Raji (cell line): Measurements from ENCODE around the gene CYP4X1.

ENCODE experiments used
- POLR2A ChIP-seq: IDR thresholded peaks from 2 replicates; pipeline ENCODE4 v1.6.1; 2011; ENCODE audit warnings: low read depth, low read length, control low read depth; ENCODE audit not compliant: insufficient read depth

The CYP4X1 gene

GRCh38 chr1:47023268-47024140, at the start of gene CYP4X1:
Gene CYP4X1, plus strand, starts transcription at chr1:47023669. Its CDS starts 149 bp downstream, at chr1:47023818.
- TF ChIP-seq POLR2A, result no peak

GRCh38 chr1:46983166-46983829, 40.2 kb upstream of the CYP4X1 start:
- no peak for TF ChIP-seq POLR2A

GRCh38 chr1:46983830-46984586, 39.5 kb upstream of the CYP4X1 start:
- TF ChIP-seq POLR2A, result no peak

- TF ChIP-seq POLR2A, result no peak
These were observed 32.2 kb upstream of the CYP4X1 start for GRCh38 chr1:46991083-46991923.

GRCh38 chr1:46996659-46997281, 26.7 kb upstream of the CYP4X1 start:
- TF ChIP-seq POLR2A, result no peak

- TF ChIP-seq POLR2A, result no peak
These were observed 21.3 kb upstream of the CYP4X1 start for GRCh38 chr1:47002211-47002610.

GRCh38 chr1:47003896-47004403, 19.5 kb upstream of the CYP4X1 start:
- no peak for TF ChIP-seq POLR2A

GRCh38 chr1:47013293-47013692, 10.2 kb upstream of the CYP4X1 start:
- no peak for TF ChIP-seq POLR2A

- TF ChIP-seq POLR2A, result no peak
These were observed 2.4 kb upstream of the CYP4X1 start for GRCh38 chr1:47021070-47021469.

GRCh38 chr1:47024141-47024801, 802 bp downstream of the CYP4X1 start:
- TF ChIP-seq POLR2A, result no peak

GRCh38 chr1:47030170-47030805, 6.8 kb downstream of the CYP4X1 start:
- TF ChIP-seq POLR2A, result no peak

- no peak for TF ChIP-seq POLR2A
These were observed 7.6 kb downstream of the CYP4X1 start for GRCh38 chr1:47031059-47031458.

GRCh38 chr1:47031585-47031984, 8.1 kb downstream of the CYP4X1 start:
- TF ChIP-seq POLR2A, result no peak
